GM18520 (cell line): ENCODE data around the gene UBL7.

ENCODE experiments used
- ATAC-seq: cut with Tn5 transposase; IDR thresholded peaks from one replicate; pipeline ENCODE4 v1.9.1; 2021; ENCODE audit not compliant: unreplicated experiment

Gene UBL7

GRCh38 chr15:74409225-74409624 is 51.7 kb downstream of the UBL7 start:
- ATAC-seq, result no peak

GRCh38 chr15:74408815-74409214 is 52.1 kb downstream of the UBL7 start:
- ATAC-seq, result no peak

DNA sequence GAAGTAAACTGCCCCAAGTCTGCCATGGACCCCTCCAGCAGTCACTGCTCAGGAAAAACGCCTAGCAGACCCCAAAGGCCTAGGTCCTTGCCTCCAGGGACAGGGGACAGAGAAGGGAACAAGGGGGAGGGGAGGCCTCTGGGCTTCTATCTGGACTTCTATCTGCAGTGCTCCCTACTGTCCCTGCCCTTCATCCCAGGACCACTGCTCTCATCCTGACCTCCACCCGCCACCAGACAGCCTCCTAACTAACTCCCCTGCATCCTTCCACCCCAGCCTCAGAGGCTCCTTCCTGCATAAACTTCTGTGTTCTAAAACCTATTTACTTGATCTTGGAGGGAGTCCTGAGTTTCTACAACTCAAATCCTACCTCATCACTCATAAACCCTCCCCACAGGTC is 52.6 kb downstream of the UBL7 start:
- ATAC-seq, result no peak

GRCh38 chr15:74406992-74407705 is 53.8 kb downstream of the UBL7 start:
- no peak for ATAC-seq

DNA sequence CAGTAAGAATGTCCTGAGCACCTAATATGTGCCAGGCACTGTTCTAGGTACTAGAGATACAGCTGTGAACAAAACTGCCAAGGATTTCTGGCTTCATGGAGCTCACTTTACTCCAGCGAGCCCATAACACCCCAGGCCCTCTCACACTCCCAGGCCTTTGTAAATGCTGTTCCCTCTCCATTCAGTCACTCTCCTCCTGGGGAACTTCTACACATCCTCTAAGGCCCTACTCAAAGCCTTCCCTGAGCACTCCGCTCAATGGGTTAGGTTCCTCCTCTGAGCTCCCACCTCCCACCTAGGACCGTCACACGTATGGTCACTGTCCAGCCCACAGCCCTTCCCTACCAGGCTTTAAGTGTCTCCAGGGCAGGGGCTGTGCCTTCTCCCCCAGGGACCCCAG is 54.4 kb downstream of the UBL7 start:
- ATAC-seq, result no peak

DNA sequence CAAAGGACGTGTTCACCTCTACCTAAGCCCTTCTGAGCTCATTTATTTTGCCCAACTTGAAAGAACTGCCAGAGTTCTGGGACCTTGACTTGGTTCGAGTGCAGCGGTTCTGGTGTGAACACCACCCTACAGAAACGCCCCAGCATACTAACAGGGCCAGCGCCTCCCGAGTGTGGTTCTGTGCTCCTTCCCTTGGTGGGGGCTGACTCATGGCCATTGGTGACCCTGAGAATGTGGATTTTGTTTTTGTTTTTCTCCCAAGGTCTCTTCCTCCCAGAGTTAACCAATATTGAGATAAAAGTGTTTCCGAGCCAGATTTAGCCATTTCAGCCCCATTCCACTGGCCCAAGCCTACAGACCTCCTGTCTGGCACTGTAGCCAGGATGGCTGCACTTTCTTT is 55.1 kb downstream of the UBL7 start:
- ATAC-seq, result no peak

DNA sequence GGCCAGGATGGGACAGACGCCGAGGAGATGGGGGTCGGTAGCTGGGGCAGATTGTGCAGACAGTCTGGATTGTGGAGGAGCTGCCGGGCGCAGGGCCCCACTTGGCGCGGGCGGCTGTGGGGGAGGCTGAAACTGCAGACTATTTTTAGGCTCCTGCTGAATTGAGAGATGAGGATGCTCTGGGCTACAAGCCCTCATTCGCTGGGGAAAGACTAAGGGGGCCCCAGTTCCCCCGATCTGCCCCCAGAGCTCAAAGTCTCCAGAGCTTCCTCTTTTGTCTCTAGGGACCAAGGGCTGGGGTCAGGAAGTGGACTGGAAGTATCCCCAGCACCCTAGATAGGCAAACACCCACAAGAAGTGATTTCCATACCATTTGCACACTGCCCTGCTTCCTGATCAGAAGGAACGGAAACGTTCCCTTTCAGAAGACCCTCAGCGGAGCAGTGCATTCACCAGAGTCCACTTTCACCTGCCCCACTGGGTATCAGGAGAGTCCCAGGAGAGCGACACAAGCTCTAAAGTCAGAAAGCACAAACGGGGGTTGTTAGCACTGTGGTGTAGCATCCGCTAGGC is 56.9 kb downstream of the UBL7 start:
- no peak for ATAC-seq

GRCh38 chr15:74403588-74403919 is 57.4 kb downstream of the UBL7 start:
- no peak for ATAC-seq

DNA sequence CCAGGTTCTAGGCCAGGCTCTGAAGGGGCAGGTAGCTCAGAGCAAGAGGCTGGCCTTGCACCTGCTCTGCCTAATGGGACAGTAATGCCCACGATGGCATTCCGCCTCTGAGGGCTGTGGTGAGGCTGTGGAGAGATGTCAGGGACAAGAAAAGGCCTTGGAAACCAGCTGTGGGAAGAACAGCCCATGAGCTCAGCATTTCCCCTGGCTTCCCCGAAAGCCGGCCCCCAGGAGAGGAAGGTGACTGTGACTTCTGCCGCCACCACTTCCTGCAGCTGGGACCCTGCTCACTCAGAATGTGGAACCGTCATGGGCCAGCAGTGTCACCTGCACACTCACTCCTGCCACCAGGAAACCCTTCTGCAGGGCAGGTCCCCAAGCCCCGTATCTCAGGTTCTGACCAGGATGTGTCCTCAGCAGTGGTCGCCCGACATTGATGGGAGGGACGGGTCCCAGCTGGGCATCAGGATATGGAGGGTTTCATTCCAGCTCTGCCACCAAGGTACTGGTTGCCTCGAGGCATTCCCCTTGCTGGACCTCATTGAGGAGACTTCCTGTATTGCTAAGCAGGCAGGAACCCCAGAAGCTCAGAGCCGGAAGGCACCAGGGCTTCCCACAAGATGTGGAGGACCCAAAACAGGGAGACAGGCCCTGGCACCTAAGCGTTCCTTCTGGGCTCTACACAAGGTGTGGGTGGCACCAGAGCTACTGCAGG is 57.9 kb downstream of the UBL7 start:
- no peak for ATAC-seq

- ATAC-seq, result no peak
Observed at GRCh38 chr15:74402337-74402841, 58.6 kb downstream of the UBL7 start.

DNA sequence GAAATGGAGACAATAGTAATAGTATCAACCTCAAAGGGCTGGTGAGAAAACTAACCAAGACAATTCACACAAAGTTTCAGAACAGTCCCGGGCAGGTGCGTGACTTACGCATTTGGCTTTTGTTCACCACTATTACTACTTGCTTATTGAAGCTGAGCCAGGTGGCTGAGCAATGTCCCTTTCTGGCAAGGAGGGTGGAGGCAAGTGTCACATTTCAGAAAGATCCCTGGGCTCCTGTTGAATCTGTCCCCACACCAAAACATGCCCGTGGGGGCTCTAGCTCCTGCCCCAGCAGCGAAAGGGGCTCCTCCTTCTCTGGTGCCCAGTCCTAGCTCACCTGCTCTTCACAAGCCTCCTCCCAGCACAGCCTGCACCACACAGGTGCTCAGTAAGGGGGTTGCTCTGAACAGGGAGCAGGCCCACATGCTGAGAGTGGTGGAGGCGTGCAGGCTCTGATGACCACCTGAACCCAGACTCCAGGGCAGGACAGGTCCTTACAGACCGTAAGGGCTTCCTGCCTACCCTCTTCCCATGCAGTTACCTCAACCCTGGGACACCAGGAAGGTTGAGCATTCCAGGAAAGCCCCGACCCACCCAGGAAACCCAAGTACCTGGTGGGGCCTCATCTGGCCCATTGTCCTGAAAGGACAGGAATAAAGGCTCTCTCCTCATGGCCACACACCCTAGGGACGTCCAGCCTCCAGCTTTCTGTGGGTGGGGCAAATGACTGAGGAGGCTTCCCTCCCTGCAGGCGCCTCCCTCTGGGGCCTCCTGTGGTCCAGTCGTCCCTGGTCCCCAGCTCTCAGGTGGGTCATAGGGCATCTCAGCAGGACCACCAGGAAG is 59.8 kb downstream of the UBL7 start:
- no peak for ATAC-seq

GRCh38 chr15:74400313-74400860 is 60.6 kb downstream of the UBL7 start:
- no peak for ATAC-seq

GRCh38 chr15:74399511-74400312 is 61.2 kb downstream of the UBL7 start:
- ATAC-seq, result no peak

GRCh38 chr15:74399100-74399499 is 61.9 kb downstream of the UBL7 start:
- no peak for ATAC-seq

DNA sequence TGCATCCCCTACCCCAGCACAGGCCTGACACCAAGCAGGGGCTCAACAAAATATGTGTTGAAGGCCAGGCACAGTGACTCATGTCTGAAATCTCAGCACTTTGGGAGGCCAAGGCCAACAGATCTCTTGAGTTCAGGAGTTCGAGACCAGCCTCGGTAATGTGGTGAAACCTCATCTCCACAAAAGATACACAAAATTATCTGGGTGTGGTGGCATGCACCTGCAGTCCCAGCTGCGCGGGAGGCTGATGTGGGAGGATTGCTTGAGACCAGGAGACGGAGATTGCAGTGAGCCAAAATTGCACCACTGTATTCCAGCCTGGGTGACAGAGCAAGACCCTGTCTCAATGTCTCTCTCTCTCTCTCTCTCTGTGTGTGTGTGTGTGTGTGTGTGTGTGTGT is 62.8 kb downstream of the UBL7 start:
- no peak for ATAC-seq

DNA sequence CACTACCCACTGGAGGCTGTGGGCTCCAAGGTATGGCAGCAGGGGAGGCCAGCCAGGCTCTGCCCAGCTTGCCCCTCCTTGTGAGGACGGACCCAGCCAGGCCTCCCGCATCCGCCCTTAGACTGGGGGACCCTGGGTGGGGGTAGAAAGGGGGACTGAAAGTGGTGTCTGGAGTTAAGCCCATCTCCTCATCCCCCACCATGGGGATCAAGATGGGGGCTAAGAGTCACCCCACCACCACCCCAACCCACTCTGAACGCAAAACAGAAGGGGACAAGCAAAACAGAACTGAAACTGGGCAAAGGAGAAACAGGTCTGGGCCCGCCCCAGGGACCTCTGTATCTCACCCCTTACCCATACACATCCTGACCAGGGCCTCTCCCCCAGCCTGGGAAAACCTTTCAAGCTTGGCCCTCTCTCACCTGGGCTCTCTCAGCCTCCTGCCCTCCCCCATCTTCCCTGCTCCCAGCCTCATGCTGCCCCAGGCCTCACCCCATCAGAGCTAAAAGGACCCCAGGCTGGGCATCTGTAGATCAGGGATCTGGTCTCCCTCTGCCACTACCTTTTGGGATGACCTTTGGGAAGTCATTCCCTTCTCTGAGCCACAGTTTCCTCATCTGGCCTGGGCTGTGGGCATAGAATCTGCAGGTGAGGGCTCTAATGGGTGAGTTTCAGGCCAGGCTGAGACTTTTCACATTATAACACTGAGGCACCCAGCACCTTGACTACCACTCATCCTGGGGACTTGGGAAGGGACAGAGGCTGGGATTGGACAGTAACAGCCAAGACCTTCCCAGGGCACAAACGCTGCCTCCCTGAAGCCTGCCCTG is 63.5 kb downstream of the UBL7 start:
- ATAC-seq, result no peak

DNA sequence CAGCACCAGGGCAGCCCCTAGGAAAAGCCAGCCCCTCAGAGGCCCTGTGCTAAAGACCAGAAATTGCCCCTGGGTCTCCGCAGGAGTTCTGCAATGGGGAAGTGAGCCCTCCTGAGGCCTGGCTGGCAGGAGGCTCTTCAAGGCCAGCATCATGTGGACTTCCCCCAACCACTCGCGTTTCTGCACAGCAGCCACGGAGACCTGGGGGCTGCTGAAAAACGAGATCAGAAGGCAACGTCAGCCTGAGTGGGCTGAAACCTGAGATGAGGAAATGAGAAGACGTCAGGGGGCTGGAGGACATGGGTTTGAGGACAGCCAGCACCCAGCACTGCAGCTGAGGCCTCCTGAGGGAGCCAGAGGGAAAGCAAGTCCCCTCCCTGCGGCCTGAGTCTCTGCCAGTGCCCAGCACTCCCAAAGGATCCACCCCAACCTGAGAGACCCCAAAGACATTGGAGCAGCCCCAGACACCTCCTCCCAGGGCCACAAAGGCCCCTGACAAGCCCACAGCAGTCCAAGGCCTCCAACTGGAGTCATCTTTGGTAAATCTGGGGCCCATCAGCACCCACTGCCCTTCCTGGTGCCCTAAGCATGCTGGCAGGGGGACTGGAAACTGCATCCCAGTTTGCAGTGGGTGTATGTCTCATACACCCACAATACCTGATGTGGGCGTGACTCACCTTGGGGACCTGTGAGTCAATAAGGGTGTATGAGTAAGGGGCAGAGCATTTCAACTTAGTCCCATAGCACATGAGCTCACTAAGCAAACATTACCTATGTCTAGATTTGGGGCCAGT is 64.3 kb downstream of the UBL7 start:
- peak; percentile 23 for ATAC-seq

- no peak for ATAC-seq
Observed at GRCh38 chr15:74396146-74396438, 64.9 kb downstream of the UBL7 start.
